ENCODE data around the gene PMPCB. TPM values are rescaled to one million over a fixed set of nuclear protein-coding genes. Genes with fewer than 3 reads are reported as not detected.

PMPCB gene
- total RNA-seq, 4 donors from 2014 or later, result 48.9 to 59.6 (median 50.6) TPM

DNA sequence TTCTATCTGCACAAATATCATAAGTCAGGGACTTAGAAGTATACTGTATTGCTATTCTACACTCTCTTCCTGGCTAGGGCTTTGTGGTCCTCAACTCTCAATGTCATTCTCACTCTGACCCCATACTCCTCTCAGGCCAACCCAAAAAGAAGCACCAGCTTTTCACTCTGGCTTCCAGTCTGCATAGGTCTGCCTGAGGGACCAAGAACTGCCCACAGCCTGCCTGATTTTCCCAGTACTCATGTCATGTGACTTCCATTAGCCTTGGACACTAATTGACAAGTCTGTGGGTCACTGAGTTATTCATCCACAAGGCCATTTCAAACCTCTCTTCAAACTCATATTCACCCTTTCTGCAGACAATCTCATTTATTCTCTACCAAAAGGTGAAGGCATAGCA is 19.8 kb downstream of the PMPCB start:
- H3K27me3 ChIP-seq, result no peaks in the 10 kb centered on the region
- no peak overlapping the region for H3K27ac ChIP-seq (replicated peaks in 1 of 4)
- no peak overlapping the region for H3K4me3 ChIP-seq
- TF ChIP-seq, protein P1, sequence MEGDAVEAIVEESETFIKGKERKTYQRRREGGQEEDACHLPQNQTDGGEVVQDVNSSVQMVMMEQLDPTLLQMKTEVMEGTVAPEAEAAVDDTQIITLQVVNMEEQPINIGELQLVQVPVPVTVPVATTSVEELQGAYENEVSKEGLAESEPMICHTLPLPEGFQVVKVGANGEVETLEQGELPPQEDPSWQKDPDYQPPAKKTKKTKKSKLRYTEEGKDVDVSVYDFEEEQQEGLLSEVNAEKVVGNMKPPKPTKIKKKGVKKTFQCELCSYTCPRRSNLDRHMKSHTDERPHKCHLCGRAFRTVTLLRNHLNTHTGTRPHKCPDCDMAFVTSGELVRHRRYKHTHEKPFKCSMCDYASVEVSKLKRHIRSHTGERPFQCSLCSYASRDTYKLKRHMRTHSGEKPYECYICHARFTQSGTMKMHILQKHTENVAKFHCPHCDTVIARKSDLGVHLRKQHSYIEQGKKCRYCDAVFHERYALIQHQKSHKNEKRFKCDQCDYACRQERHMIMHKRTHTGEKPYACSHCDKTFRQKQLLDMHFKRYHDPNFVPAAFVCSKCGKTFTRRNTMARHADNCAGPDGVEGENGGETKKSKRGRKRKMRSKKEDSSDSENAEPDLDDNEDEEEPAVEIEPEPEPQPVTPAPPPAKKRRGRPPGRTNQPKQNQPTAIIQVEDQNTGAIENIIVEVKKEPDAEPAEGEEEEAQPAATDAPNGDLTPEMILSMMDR (IDR thresholded peaks at IDR 0.05), result no peak
- no peak for TF ChIP-seq POLR2A (IDR thresholded peaks at IDR 0.05; ENCODE audit: low read depth)
- TF ChIP-seq EP300 (IDR thresholded peaks at IDR 0.05), result no peak
- TF ChIP-seq POLR2AphosphoS5 (IDR thresholded peaks at IDR 0.05), result no peak
- H3K9me3 ChIP-seq, result no peaks in the 10 kb centered on the region
- peaks cover 81 to 100% (median 92%) of the 10 kb centered on the region in 4 donors for H3K36me3 ChIP-seq
- no peaks in the 10 kb centered on the region for H3K4me1 ChIP-seq
- no peak for DNase-seq (ENCODE audit: extremely low spot score)
- intact Hi-C loops (cut with DNase I), result no loop called here

DNA sequence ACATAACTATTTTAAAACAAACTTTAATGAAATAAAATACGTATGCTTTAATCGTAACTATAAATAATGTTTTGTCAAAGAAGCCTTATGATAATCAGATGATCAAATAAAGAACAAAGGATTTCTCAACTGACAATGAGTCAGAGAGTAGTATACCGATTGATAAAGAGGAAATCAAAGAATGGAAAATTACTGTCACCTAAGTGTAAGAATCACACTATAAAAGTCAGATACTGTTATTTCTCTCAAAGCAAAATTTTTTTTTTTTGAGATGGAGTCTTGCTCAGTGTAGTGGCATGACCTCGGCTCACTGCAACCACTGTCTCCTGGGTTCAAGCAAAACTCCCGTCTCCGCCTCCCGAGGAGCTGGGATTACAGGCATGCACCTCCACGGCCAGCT is 28.5 kb downstream of the PMPCB start:
- Histone ChIP-seq H3K27me3 (no peaks in the 10 kb centered on the region), H3K9me3 (no peaks in the 10 kb centered on the region), H3K4me3 (no peak overlapping the region), H3K27ac (replicated peaks in 1 of 4) (no peak overlapping the region), H3K4me1 (no peaks in the 10 kb centered on the region), H3K36me3 (peaks cover 54 to 94% (median 67%) of the 10 kb centered on the region in 4 donors)
- TF ChIP-seq POLR2AphosphoS5 (IDR thresholded peaks at IDR 0.05) (no peak), POLR2A (IDR thresholded peaks at IDR 0.05; ENCODE audit: low read depth) (no peak), EP300 (IDR thresholded peaks at IDR 0.05) (no peak)
- TF ChIP-seq, protein P1 (IDR thresholded peaks at IDR 0.05), result no peak
- 89% methylated on average over 8 of the region's 8 CpGs for WGBS
- DNase-seq (ENCODE audit: extremely low spot score), result no peak
- intact Hi-C loops (cut with DNase I), result no loop called here

DNA sequence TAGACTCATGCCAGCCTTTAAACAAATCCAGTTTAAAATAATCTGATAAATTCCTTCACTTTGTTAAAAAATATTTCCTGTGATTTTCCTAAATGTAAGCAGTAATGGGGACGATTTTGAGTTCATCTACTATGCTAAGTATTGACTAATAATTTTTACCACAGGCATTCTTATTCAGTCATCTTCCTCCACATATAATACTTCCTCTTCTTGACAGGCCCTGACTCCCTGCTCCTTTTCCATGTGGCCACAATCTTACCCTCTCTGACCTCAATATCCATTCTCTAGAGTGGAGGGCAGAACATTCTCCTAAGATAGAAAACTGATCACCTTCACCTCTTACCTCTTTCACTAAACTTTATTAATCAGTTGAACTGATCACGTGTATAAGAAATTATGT is 39.5 kb downstream of the PMPCB start:
- Histone ChIP-seq H3K4me1 (peaks cover 0 to 7% (median 2%) of the 10 kb centered on the region in 4 donors), H3K27ac (replicated peaks in 1 of 4) (no peak overlapping the region), H3K27me3 (no peaks in the 10 kb centered on the region), H3K9me3 (no peaks in the 10 kb centered on the region), H3K36me3 (peaks cover 25 to 94% (median 75%) of the 10 kb centered on the region in 4 donors), H3K4me3 (no peak overlapping the region)
- intact Hi-C loops (cut with DNase I), result no loop called here
- TF ChIP-seq, protein P1 (IDR thresholded peaks at IDR 0.05), result no peak
- TF ChIP-seq EP300 (IDR thresholded peaks at IDR 0.05) (no peak), POLR2AphosphoS5 (IDR thresholded peaks at IDR 0.05) (no peak), POLR2A (IDR thresholded peaks at IDR 0.05; ENCODE audit: low read depth) (no peak)
- 87% methylated on average over 2 of the region's 2 CpGs for WGBS
- no peak for DNase-seq (ENCODE audit: extremely low spot score)

DNA sequence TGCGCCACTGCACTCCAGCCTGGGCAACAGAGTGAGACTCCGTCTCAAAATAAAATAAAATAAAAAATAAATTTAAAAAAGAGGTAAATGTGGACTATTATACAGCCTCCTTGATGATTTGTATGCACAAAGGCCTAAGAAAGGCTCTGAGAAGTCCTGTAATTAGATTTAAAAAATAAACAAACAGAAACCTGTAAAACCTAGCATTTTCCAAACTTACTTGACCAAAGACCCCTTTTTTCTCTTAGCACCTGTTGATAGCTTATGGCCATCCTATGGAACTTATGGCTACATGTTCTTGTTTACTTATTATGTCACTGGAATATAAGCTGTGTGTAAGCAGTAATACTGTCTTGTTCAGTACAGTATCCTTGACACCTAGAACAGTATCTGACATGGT is 41.6 kb downstream of the PMPCB start:
- H3K4me1 ChIP-seq, result peaks cover 12 to 24% (median 16%) of the 10 kb centered on the region in 4 donors
- no peaks in the 10 kb centered on the region for H3K9me3 ChIP-seq
- no peak for DNase-seq (ENCODE audit: extremely low spot score)
- intact Hi-C loops (cut with DNase I), result no loop called here
- 100% methylated on average over 2 of the region's 2 CpGs for WGBS
- no peak overlapping the region for H3K27ac ChIP-seq (replicated peaks in 1 of 4)
- H3K27me3 ChIP-seq, result no peaks in the 10 kb centered on the region
- H3K36me3 ChIP-seq, result peaks cover 25 to 79% (median 73%) of the 10 kb centered on the region in 4 donors
- H3K4me3 ChIP-seq, result no peak overlapping the region
- TF ChIP-seq POLR2A (IDR thresholded peaks at IDR 0.05; ENCODE audit: low read depth), result no peak
- TF ChIP-seq, protein P1 (IDR thresholded peaks at IDR 0.05), result no peak
- no peak for TF ChIP-seq EP300 (IDR thresholded peaks at IDR 0.05)
- TF ChIP-seq POLR2AphosphoS5 (IDR thresholded peaks at IDR 0.05), result no peak

DNA sequence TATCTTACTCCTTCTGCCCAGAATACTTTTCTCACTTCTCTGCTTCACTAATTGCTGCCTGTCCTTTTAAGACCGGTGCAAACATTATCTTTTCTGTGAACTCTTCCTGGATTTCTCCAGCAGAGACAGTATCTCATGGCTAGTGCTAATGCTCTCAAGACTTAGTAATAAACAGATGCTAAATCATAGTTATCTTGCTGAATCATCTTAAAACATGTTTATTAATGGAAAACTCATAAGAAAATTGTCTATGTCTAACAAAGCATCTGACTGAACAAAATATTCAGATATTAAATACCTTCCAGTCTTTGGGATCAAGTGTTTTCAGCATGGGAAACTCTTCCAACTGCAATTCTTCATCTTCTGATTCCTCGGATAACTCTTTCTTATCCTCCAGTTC is 44.2 kb downstream of the PMPCB start:
- H3K4me3 ChIP-seq, result no peak overlapping the region
- WGBS, result 87% methylated on average over 2 of the region's 2 CpGs
- intact Hi-C loops (cut with DNase I), result loop anchor here (5.0 to 10.0 kb wide), 2 partner anchors 44 to 197 kb away; partner anchors contain the start of genes NAPEPLD and PMPCB
- H3K9me3 ChIP-seq, result no peaks in the 10 kb centered on the region
- TF ChIP-seq, protein P1 (IDR thresholded peaks at IDR 0.05), result no peak
- no peak for TF ChIP-seq POLR2AphosphoS5 (IDR thresholded peaks at IDR 0.05)
- no peak for TF ChIP-seq EP300 (IDR thresholded peaks at IDR 0.05)
- TF ChIP-seq POLR2A (IDR thresholded peaks at IDR 0.05; ENCODE audit: low read depth), result no peak
- peaks cover 23 to 53% (median 50%) of the 10 kb centered on the region in 4 donors for H3K36me3 ChIP-seq
- H3K27ac ChIP-seq (replicated peaks in 1 of 4), result no peak overlapping the region
- DNase-seq (ENCODE audit: extremely low spot score), result no peak
- no peaks in the 10 kb centered on the region for H3K27me3 ChIP-seq
- peaks cover 17 to 36% (median 29%) of the 10 kb centered on the region in 4 donors for H3K4me1 ChIP-seq
